Skeletal muscle satellite cell (primary cell): ENCODE results near the gene MMAB.

Experiments
- H3K27me3 ChIP-seq: 2 replicates; pipeline ENCODE4 v1.7.0; 2013; ENCODE audit warnings: low read length; ENCODE audit not compliant: control insufficient read depth, insufficient read depth
- H3K36me3 ChIP-seq: 2 replicates; pipeline ENCODE4 v1.7.0; 2013; ENCODE audit warnings: mild to moderate bottlenecking, control low read depth, low read length; ENCODE audit not compliant: insufficient read depth
- H3K4me1 ChIP-seq: 2 replicates; pipeline ENCODE4 v1.7.0; 2013; ENCODE audit warnings: low read length; ENCODE audit not compliant: control insufficient read depth, insufficient read depth
- H3K4me2 ChIP-seq: 2 replicates; pipeline ENCODE4 v1.7.0; 2013; ENCODE audit warnings: mild to moderate bottlenecking, low read length
- H3K4me3 ChIP-seq: 2 replicates; pipeline ENCODE4 v1.7.0; 2013; ENCODE audit warnings: low read length
- H3K9ac ChIP-seq: 2 replicates; pipeline ENCODE4 v1.7.0; 2013; ENCODE audit warnings: mild to moderate bottlenecking, low read depth, low read length, moderate library complexity
- H3K9me3 ChIP-seq: replicated peaks from 2 replicates; pipeline ENCODE4 v1.7.0; 2013; ENCODE audit warnings: mild to moderate bottlenecking, control low read depth, low read length

MMAB gene

GRCh38 chr12:109591041-109591440 is 17.7 kb upstream of the MMAB start:
- no peaks in the 10 kb centered on the region for H3K4me1 ChIP-seq
- no peaks in the 10 kb centered on the region for H3K9me3 ChIP-seq
- H3K4me3 ChIP-seq = no peak overlapping the region
- no peak overlapping the region for H3K4me2 ChIP-seq
- no peak overlapping the region for H3K9ac ChIP-seq
- H3K36me3 ChIP-seq = peaks cover 13% of the 10 kb centered on the region
- no peaks in the 10 kb centered on the region for H3K27me3 ChIP-seq

GRCh38 chr12:109590566-109590965 is 17.3 kb upstream of the MMAB start:
- Histone ChIP-seq H3K4me2 (no peak overlapping the region), H3K9ac (no peak overlapping the region), H3K9me3 (no peaks in the 10 kb centered on the region), H3K4me1 (no peaks in the 10 kb centered on the region), H3K27me3 (no peaks in the 10 kb centered on the region), H3K4me3 (no peak overlapping the region), H3K36me3 (peaks cover 13% of the 10 kb centered on the region)

GRCh38 chr12:109589691-109590245 is 16.5 kb upstream of the MMAB start:
- Histone ChIP-seq H3K9ac (no peak overlapping the region), H3K9me3 (no peaks in the 10 kb centered on the region), H3K36me3 (peaks cover 13% of the 10 kb centered on the region), H3K27me3 (no peaks in the 10 kb centered on the region), H3K4me2 (no peak overlapping the region), H3K4me1 (no peaks in the 10 kb centered on the region), H3K4me3 (no peak overlapping the region)

GRCh38 chr12:109589240-109589590 is 15.9 kb upstream of the MMAB start:
- H3K4me2 ChIP-seq = no peak overlapping the region
- no peaks in the 10 kb centered on the region for H3K27me3 ChIP-seq
- H3K4me3 ChIP-seq = no peak overlapping the region
- no peaks in the 10 kb centered on the region for H3K9me3 ChIP-seq
- no peak overlapping the region for H3K9ac ChIP-seq
- H3K4me1 ChIP-seq = no peaks in the 10 kb centered on the region
- H3K36me3 ChIP-seq = peaks cover 12% of the 10 kb centered on the region

GRCh38 chr12:109588461-109589239 is 15.3 kb upstream of the MMAB start:
- Histone ChIP-seq H3K9me3 (no peaks in the 10 kb centered on the region), H3K27me3 (no peaks in the 10 kb centered on the region), H3K4me2 (no peak overlapping the region), H3K4me3 (no peak overlapping the region), H3K9ac (no peak overlapping the region), H3K36me3 (peaks cover 17% of the 10 kb centered on the region), H3K4me1 (no peaks in the 10 kb centered on the region)

- H3K4me3 ChIP-seq = no peak overlapping the region
- H3K9me3 ChIP-seq = no peaks in the 10 kb centered on the region
- H3K4me1 ChIP-seq = no peaks in the 10 kb centered on the region
- H3K9ac ChIP-seq = no peak overlapping the region
- H3K36me3 ChIP-seq = peaks cover 19% of the 10 kb centered on the region
- no peaks in the 10 kb centered on the region for H3K27me3 ChIP-seq
- H3K4me2 ChIP-seq = no peak overlapping the region
These were observed 14.6 kb upstream of the MMAB start for GRCh38 chr12:109587921-109588320.

- Histone ChIP-seq H3K9ac (no peak overlapping the region), H3K4me2 (no peak overlapping the region), H3K4me3 (no peak overlapping the region), H3K9me3 (no peaks in the 10 kb centered on the region), H3K27me3 (no peaks in the 10 kb centered on the region), H3K4me1 (peaks cover 6% of the 10 kb centered on the region), H3K36me3 (peaks cover 18% of the 10 kb centered on the region)
These were observed 13.3 kb upstream of the MMAB start for GRCh38 chr12:109586385-109587296.

- H3K9ac ChIP-seq = no peak overlapping the region
- no peaks in the 10 kb centered on the region for H3K9me3 ChIP-seq
- no peak overlapping the region for H3K4me2 ChIP-seq
- H3K4me1 ChIP-seq = peaks cover 8% of the 10 kb centered on the region
- no peak overlapping the region for H3K4me3 ChIP-seq
- H3K36me3 ChIP-seq = peaks cover 26% of the 10 kb centered on the region
- H3K27me3 ChIP-seq = no peaks in the 10 kb centered on the region
These were observed 10.4 kb upstream of the MMAB start for GRCh38 chr12:109583733-109584132.

GRCh38 chr12:109582636-109583035 is 9.3 kb upstream of the MMAB start:
- Histone ChIP-seq H3K9ac (no peak overlapping the region), H3K27me3 (no peaks in the 10 kb centered on the region), H3K4me3 (no peak overlapping the region), H3K9me3 (no peaks in the 10 kb centered on the region), H3K4me2 (no peak overlapping the region), H3K36me3 (peaks cover 29% of the 10 kb centered on the region), H3K4me1 (peaks cover 8% of the 10 kb centered on the region)

- peaks cover 8% of the 10 kb centered on the region for H3K4me1 ChIP-seq
- no peaks in the 10 kb centered on the region for H3K27me3 ChIP-seq
- no peak overlapping the region for H3K9ac ChIP-seq
- no peak overlapping the region for H3K4me3 ChIP-seq
- H3K36me3 ChIP-seq = peaks cover 29% of the 10 kb centered on the region
- H3K4me2 ChIP-seq = no peak overlapping the region
- no peaks in the 10 kb centered on the region for H3K9me3 ChIP-seq
These were observed 8.6 kb upstream of the MMAB start for GRCh38 chr12:109581856-109582255.

- H3K36me3 ChIP-seq = peaks cover 31% of the 10 kb centered on the region
- no peaks in the 10 kb centered on the region for H3K9me3 ChIP-seq
- H3K27me3 ChIP-seq = no peaks in the 10 kb centered on the region
- no peak overlapping the region for H3K4me2 ChIP-seq
- peaks cover 8% of the 10 kb centered on the region for H3K4me1 ChIP-seq
- no peak overlapping the region for H3K4me3 ChIP-seq
- H3K9ac ChIP-seq = no peak overlapping the region
These were observed 8.0 kb upstream of the MMAB start for GRCh38 chr12:109581334-109581691.
